Karpas-422 (cell line): ENCODE results near the gene ZMAT5. TPM values are rescaled to one million over a fixed set of nuclear protein-coding genes. Genes with fewer than 3 reads are reported as not detected.
"Not testable (repeated sequence)": the region's sequence is repeated elsewhere in the genome, so short reads cannot be mapped to it uniquely, and the experiment has no call there.

Experiments used
- DNase-seq: peaks from one replicate; pipeline ENCODE4 v3.0.0-alpha.2; 2015
- H2AFZ ChIP-seq: fragments of 200-600 bp; sonication (generic); 2 replicates; pipeline ENCODE4 v1.6.1; 2014; ENCODE audit warnings: antibody characterized with exemption, low read length, mixed read lengths
- H3K27ac ChIP-seq: fragments of 200-600 bp; sonication (generic); 2 replicates; pipeline ENCODE4 v1.5.1; 2014; ENCODE audit warnings: mild to moderate bottlenecking, low read length, moderate library complexity
- H3K27me3 ChIP-seq: fragments of 200-600 bp; sonication (generic); 2 replicates; pipeline ENCODE4 v1.6.1; 2014; ENCODE audit warnings: low read length, mixed read lengths
- H3K36me3 ChIP-seq: fragments of 200-600 bp; sonication (generic); 2 replicates; pipeline ENCODE4 v1.6.1; 2014; ENCODE audit warnings: low read length, mixed read lengths; ENCODE audit not compliant: insufficient read depth
- H3K4me1 ChIP-seq: fragments of 200-600 bp; sonication (generic); 2 replicates; pipeline ENCODE4 v1.6.1; 2014; ENCODE audit warnings: mild to moderate bottlenecking, low read length, mixed read lengths
- H3K4me2 ChIP-seq: fragments of 200-600 bp; sonication (generic); 2 replicates; pipeline ENCODE4 v1.6.1; 2014; ENCODE audit warnings: low read length, low read depth, mild to moderate bottlenecking; ENCODE audit not compliant: poor library complexity, severe bottlenecking
- H3K4me3 ChIP-seq: fragments of 200-600 bp; sonication (generic); 2 replicates; pipeline ENCODE4 v1.5.1; 2014; ENCODE audit warnings: mild to moderate bottlenecking, antibody characterized with exemption, low read length, mixed read lengths
- H3K79me2 ChIP-seq: fragments of 200-600 bp; sonication (generic); 2 replicates; pipeline ENCODE4 v1.6.1; 2014; ENCODE audit warnings: mild to moderate bottlenecking, low read length, mixed read lengths
- H3K9ac ChIP-seq: fragments of 200-600 bp; sonication (generic); 2 replicates; pipeline ENCODE4 v1.6.0; 2014; ENCODE audit warnings: low read length
- H3K9me2 ChIP-seq: fragments of 200-600 bp; sonication (generic), shearing (Covaris generic); replicated peaks from 2 replicates; pipeline ENCODE4 v1.6.0; 2014; ENCODE audit warnings: mild to moderate bottlenecking, low read length, moderate library complexity; ENCODE audit not compliant: insufficient read depth
- H3K9me3 ChIP-seq: fragments of 300-700, 200-600 bp; sonication (generic); 2 replicates; pipeline ENCODE4 v1.6.1; 2014; ENCODE audit warnings: low read length, mixed read lengths
- H4K20me1 ChIP-seq: fragments of 200-600 bp; sonication (generic); 2 replicates; pipeline ENCODE4 v1.6.1; 2014; ENCODE audit warnings: mild to moderate bottlenecking, antibody characterized with exemption, low read length, low read depth; ENCODE audit not compliant: insufficient read depth
- total RNA-seq: library from RNA; depleted of rRNA; stranded (reverse); fragments of >200 nt; shearing (Covaris generic); gene quantifications from 2 replicates; pipeline ENCODE4 v1.2.3, GENCODE V29; 2014; ENCODE audit warnings: low replicate concordance

The ZMAT5 gene
- total RNA-seq, 1 experiment from 2014 or later = 22.4 TPM

DNA sequence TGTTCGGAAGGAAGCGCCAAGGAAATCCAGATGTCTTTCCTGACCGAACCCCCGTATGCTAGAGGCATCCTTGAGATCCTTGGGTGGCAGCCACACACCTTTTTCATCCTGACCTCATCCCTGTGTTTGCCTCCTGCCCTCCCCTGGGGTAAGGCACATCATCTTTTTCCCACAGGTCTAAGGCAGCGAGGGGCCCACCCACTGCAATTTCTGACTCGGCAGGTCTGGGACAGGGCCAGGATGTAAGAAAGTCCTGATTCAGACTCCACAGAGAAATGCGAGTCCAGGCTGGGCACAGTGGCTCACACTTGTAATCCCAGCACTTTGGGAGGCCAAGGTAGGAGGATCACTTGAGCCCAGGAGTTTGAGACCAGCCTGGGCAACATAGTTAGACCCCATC lies 10.5 kb downstream of the ZMAT5 start:
- Histone ChIP-seq H3K36me3 (no peaks in the 10 kb centered on the region), H2AFZ (no peak overlapping the region), H3K4me3 (no peak overlapping the region), H3K9ac (no peak overlapping the region), H3K9me2 (no peaks in the 10 kb centered on the region), H3K27me3 (no peaks in the 10 kb centered on the region), H3K9me3 (no peaks in the 10 kb centered on the region), H3K4me1 (no peaks in the 10 kb centered on the region), H3K27ac (no peak overlapping the region), H4K20me1 (0 out of 2 replicates have a peak, but pooled peaks cover 6% of the 10 kb centered on the region), H3K79me2 (no peaks in the 10 kb centered on the region), H3K4me2 (no peak overlapping the region)
- no peak for DNase-seq

GRCh38 chr22:29755889-29756288 lies 10.9 kb downstream of the ZMAT5 start:
- Histone ChIP-seq H3K27me3 (no peaks in the 10 kb centered on the region), H3K27ac (no peak overlapping the region), H3K36me3 (no peaks in the 10 kb centered on the region), H3K4me3 (no peak overlapping the region), H3K4me1 (no peaks in the 10 kb centered on the region), H3K9me2 (no peaks in the 10 kb centered on the region), H3K9ac (no peak overlapping the region), H4K20me1 (0 out of 2 replicates have a peak, but pooled peaks cover 6% of the 10 kb centered on the region), H2AFZ (no peak overlapping the region), H3K4me2 (no peak overlapping the region), H3K79me2 (no peaks in the 10 kb centered on the region), H3K9me3 (no peaks in the 10 kb centered on the region)
- no peak for DNase-seq

- not testable (repeated sequence) for H2AFZ ChIP-seq, DNase-seq, H3K79me2 ChIP-seq, H3K4me1 ChIP-seq, H3K27ac ChIP-seq, H3K9ac ChIP-seq, H4K20me1 ChIP-seq, H3K4me3 ChIP-seq, H3K4me2 ChIP-seq, H3K27me3 ChIP-seq, H3K9me2 ChIP-seq, H3K36me3 ChIP-seq, H3K9me3 ChIP-seq
Observed at GRCh38 chr22:29754658-29755395, 12.0 kb downstream of the ZMAT5 start.

- H3K4me3 ChIP-seq = no peak overlapping the region
- no peak overlapping the region for H3K27ac ChIP-seq
- H4K20me1 ChIP-seq = 0 out of 2 replicates have a peak, but pooled peaks cover 2% of the 10 kb centered on the region
- H3K9me3 ChIP-seq = no peaks in the 10 kb centered on the region
- no peaks in the 10 kb centered on the region for H3K27me3 ChIP-seq
- H3K4me2 ChIP-seq = no peak overlapping the region
- no peak overlapping the region for H2AFZ ChIP-seq
- H3K36me3 ChIP-seq = no peaks in the 10 kb centered on the region
- no peaks in the 10 kb centered on the region for H3K79me2 ChIP-seq
- H3K9ac ChIP-seq = no peak overlapping the region
- H3K4me1 ChIP-seq = no peaks in the 10 kb centered on the region
- H3K9me2 ChIP-seq = no peaks in the 10 kb centered on the region
- no peak for DNase-seq
Observed at GRCh38 chr22:29753808-29754657, 12.8 kb downstream of the ZMAT5 start.

DNA sequence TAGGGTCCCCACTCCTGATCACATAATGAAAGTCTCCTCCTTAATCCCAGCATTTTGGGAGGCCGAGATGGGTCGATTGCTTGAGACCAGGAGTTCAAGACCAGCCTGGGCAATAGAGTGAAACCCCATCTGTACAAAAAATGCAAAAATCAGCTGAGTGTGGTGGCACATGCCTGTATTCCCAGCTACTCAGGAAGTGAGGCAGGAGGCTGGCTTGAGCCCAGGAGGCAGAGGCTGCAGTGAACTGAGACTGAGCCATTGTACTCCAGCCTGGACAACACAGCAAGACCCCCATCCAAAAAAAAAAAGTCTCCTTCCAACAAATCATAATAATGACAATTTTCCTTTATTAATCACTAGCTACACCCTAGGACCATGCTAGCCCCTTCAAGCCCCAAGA lies 15.1 kb downstream of the ZMAT5 start:
- no peaks in the 10 kb centered on the region for H3K27me3 ChIP-seq
- H2AFZ ChIP-seq = no peak overlapping the region
- no peaks in the 10 kb centered on the region for H4K20me1 ChIP-seq
- no peak for DNase-seq
- H3K9ac ChIP-seq = no peak overlapping the region
- no peaks in the 10 kb centered on the region for H3K4me1 ChIP-seq
- H3K36me3 ChIP-seq = no peaks in the 10 kb centered on the region
- H3K4me3 ChIP-seq = no peak overlapping the region
- H3K79me2 ChIP-seq = no peaks in the 10 kb centered on the region
- H3K4me2 ChIP-seq = no peak overlapping the region
- no peaks in the 10 kb centered on the region for H3K9me2 ChIP-seq
- no peak overlapping the region for H3K27ac ChIP-seq
- H3K9me3 ChIP-seq = no peaks in the 10 kb centered on the region

- no peaks in the 10 kb centered on the region for H3K79me2 ChIP-seq
- H3K4me2 ChIP-seq = no peak overlapping the region
- no peaks in the 10 kb centered on the region for H3K9me3 ChIP-seq
- H3K9me2 ChIP-seq = no peaks in the 10 kb centered on the region
- no peaks in the 10 kb centered on the region for H3K27me3 ChIP-seq
- H4K20me1 ChIP-seq = no peaks in the 10 kb centered on the region
- DNase-seq = no peak
- H3K9ac ChIP-seq = no peak overlapping the region
- no peak overlapping the region for H2AFZ ChIP-seq
- H3K4me1 ChIP-seq = no peaks in the 10 kb centered on the region
- H3K36me3 ChIP-seq = no peaks in the 10 kb centered on the region
- H3K4me3 ChIP-seq = no peak overlapping the region
- no peak overlapping the region for H3K27ac ChIP-seq
Observed at GRCh38 chr22:29750559-29751538, 16.0 kb downstream of the ZMAT5 start.

GRCh38 chr22:29750029-29750428 lies 16.8 kb downstream of the ZMAT5 start:
- Histone ChIP-seq H2AFZ (no peak overlapping the region), H3K9me2 (no peaks in the 10 kb centered on the region), H3K4me2 (no peak overlapping the region), H3K27me3 (no peaks in the 10 kb centered on the region), H3K4me3 (no peak overlapping the region), H3K79me2 (no peaks in the 10 kb centered on the region), H3K9me3 (no peaks in the 10 kb centered on the region), H3K4me1 (no peaks in the 10 kb centered on the region), H4K20me1 (no peaks in the 10 kb centered on the region), H3K36me3 (no peaks in the 10 kb centered on the region), H3K9ac (no peak overlapping the region), H3K27ac (no peak overlapping the region)
- DNase-seq = no peak
